ENCODE data around the gene FAM234B.
"Not testable (repeated sequence)": the region's sequence is repeated elsewhere in the genome, so short reads cannot be mapped to it uniquely, and the experiment has no call there.

Gene FAM234B

GRCh38 chr12:13066014-13066413 is 21.8 kb downstream of the FAM234B start:
- no peak for DNase-seq

GRCh38 chr12:13066459-13066858 is 22.3 kb downstream of the FAM234B start:
- DNase-seq: no peak

DNA sequence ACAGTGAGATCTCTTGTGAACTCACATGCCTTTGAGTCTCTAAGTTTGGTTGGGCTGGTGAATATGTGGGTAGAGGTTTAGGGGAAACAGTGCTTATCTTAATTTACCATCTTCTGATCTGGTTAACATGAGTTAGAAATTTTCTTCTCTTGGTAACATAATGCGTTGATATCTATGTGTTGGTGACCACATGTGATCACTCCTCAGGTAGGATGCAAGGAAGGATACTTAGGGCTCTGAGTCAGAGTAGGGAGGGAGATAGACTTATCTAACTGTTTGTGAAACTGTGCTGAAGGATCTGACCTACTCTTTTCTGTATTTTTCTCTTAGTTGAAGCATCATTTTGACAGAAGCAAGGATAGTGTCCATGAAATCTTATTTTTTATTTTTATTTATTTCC is 23.1 kb downstream of the FAM234B start:
- DNase-seq: no peak

- DNase-seq: no peak
Measured at GRCh38 chr12:13069380-13069779, 25.2 kb downstream of the FAM234B start.

DNA sequence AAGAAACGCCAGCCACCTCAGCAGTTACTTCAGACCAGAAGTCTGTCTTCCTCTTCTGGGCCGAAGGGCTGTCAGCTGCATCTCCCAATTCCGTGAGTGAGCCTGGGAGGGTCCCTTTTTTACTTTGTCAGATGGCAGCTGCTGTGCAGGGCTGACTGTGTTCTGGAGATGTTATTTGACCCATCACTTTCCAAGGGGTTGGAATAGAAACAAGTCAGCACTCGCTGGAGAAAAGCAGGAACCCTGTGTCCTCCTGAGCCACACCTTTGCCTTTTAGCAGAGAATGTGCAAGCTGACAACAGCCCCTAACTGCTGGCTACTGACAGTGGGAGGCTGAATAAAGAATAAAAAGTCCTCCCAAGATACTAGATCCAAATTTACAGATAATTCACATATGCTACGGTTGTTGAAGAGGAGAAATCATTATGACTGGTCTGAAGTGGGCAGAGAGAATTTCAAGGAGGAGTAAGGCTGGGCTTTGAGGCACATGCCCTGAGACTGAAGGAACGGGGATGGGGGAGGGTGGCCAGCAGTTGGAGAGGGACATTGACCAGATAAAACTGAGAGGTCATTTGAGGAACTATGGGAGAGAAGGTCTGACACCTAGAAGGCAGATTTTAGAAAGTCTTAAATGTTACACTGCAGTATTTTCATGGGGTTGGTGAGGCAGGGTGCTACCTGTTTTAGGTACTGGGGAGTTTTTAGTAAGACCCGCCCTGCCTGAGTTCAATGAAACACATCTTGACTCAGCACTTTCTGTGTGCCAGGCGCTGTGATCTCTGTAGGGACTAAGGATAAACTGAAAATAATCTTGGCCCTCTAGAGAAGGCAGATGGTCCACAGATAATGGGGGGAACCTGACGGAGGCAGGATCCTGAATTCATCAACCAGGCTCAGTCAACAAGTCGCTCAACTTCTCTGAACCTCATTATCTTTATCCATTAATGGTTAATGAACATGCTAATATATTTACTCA is 27.4 kb downstream of the FAM234B start:
- no peak for DNase-seq

DNA sequence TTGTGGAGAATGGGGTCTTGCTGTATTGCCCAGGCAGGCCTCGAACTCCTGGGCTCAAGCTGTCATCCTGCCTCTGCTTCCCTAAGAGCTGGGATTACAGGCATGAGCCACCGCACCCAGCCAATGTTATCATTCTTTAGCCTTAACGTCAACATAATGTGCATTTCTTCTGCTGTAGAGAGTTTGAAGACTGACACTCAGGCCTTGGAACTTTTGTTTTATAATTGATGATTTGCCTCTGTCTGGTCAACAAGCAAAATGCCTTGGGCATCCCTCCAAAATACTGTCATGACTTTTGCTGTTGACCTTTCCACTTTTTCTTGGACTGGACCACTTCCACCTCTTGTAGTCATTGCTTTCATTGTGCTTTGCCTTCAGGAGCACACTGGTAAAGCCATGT is 29.0 kb downstream of the FAM234B start:
- no peak for DNase-seq

- DNase-seq: no peak
Measured at GRCh38 chr12:13074396-13075117, 30.4 kb downstream of the FAM234B start.

DNA sequence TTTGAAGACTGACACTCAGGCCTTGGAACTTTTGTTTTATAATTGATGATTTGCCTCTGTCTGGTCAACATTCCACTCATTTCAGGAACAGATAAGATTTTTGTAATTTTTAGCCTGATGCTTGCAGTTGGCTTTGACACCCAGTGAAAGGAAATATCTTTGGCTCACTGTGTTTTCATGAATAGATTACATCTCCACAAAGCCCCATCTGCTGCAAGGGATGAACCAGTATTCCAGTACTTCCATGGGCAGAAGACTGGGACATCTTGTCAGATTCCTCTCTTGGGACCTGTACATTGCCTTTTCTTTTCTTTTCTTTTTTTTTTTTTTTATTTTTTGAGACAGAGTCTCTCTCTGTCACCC is 30.9 kb downstream of the FAM234B start:
- no peak for DNase-seq

DNA sequence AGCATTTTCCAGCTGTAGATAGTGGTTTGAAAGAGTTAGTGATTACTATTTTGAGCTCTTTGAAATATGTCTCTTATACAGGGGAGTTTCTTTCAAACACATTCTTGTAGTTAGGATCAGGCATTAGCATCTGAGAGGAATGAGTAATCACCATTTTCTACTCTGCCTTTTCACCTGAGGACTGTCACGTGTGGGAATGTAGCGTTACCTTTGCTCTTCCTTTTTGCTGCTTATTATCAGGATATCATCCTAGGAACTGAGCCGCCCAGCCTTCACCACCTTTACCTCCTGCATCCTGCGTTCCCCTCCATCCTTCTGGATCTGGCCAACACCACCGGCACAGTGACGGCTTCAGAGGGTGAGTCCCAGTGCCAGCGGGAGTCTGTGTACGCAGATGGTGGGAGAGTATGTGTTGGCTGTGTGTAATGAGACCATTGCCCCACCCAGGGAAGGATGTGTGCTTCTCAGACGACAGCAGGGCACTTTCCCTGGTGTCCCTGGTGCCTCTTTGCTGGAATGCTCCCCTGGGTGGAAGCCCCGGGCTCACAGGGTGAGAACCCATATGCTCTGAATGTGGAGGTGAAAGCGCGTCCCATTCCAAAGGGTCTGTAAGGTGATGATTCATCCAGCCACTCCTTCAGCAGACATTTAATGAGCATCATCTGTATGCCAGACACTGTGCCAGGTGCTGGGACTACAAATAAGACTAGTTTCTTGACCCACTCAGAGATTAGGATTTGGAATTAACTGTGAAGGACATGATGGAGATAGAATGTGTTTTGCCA is 31.8 kb downstream of the FAM234B start:
- DNase-seq: no peak

DNA sequence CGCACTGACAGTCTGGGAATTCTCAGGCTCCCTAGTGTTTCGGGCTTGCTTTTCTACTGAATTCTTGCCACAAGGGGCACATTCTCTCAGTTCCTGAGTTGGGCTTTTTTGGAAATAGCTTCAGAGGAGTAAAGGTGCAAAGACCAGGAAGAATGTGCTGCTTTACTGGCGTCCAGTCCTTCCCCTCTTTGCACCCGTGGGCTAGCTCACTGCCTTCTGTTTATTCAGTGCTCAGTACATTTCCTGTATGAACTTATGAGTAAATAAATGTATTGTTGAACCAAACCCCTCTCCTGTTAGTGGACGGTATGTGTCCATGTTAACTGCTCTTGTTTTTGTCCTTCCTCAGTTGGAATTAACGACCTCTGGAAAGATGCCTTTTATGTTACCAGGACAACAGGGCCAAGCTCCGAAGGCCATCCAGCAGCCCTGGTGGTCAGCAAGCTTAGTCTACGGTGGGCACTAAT is 35.3 kb downstream of the FAM234B start:
- DNase-seq: no peak

GRCh38 chr12:13080266-13080665 is 36.1 kb downstream of the FAM234B start:
- DNase-seq: no peak

DNA sequence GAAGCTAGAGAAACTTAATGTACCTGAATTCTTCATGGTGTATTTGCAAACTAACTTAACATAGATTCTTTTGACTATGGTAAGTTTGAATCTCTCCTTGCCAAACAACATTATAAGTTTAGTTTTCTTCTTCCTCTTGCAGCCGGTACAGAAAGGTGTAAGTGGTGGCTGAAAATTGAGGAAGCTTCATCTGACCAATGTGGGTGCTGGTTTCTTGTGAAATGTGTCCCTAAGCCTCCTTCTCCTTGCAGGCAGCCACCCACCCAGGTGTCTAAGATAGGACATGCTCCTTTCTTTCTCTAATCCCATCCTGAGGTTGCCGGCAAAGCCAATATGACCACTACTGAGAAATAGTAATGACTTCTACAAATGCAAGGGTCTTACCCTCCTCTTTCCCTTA is 38.7 kb downstream of the FAM234B start:
- DNase-seq: no peak

DNA sequence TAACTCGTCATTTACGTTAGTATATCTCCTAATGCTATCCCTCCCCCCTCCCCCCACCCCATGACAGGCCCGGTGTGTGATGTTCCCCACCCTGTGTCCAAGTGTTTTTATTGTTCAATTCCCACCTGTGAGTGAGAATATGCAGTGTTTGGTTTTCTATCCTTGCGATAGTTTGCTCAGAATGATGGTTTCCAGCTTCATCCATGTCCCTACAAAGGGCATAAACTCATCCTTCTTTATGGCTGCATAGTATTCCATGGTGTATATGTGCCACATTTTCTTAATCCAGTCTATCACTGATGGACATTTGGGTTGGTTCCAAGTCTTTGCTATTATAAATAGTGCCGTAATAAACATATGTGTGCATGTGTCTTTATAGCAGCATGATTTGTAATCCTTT is 39.5 kb downstream of the FAM234B start:
- not testable (repeated sequence) for DNase-seq

GRCh38 chr12:13084898-13085640 is 40.9 kb downstream of the FAM234B start:
- DNase-seq: no peak

GRCh38 chr12:13085968-13086686 is 41.9 kb downstream of the FAM234B start:
- no peak for DNase-seq

- DNase-seq: no peak
Measured at GRCh38 chr12:13087766-13088165, 43.6 kb downstream of the FAM234B start.

GRCh38 chr12:13088496-13088895 is 44.3 kb downstream of the FAM234B start:
- no peak for DNase-seq

- no peak for DNase-seq
Measured at GRCh38 chr12:13090054-13090453, 45.9 kb downstream of the FAM234B start.

DNA sequence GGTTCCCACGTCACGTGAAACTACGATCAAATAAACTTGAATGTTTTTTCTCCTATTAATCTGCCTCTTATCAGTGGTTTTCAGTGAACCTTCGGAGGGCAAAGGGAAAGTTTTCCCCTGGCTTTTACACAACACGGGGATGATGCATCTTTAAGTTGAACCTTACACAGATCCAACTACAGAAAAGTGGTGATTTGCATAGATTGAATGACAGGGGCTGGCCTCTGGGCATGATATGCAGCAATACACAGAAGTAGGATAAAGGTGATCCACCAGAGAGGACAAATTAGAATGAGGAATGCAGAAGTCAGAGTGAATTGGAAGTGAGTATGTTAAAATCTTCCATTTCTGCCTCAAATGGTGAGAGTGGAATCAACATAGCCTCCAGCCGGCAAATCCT is 47.7 kb downstream of the FAM234B start:
- no peak for DNase-seq

GRCh38 chr12:13093191-13093847 is 49.1 kb downstream of the FAM234B start:
- no peak for DNase-seq

- DNase-seq: no peak
Measured at GRCh38 chr12:13093848-13094220, 49.7 kb downstream of the FAM234B start.
